Measurements from ENCODE around the gene EFEMP2.

The EFEMP2 gene

GRCh38 chr11:65821107-65821506, 51.5 kb downstream of the EFEMP2 start:
- no peak for DNase-seq

GRCh38 chr11:65817835-65818680, 54.5 kb downstream of the EFEMP2 start:
- DNase-seq: peak; percentile 98

- DNase-seq: no peak
Observed at GRCh38 chr11:65817312-65817834, 55.2 kb downstream of the EFEMP2 start.

- no peak for DNase-seq
Observed at GRCh38 chr11:65816696-65817095, 55.9 kb downstream of the EFEMP2 start.

Data from CD4-positive, alpha-beta T cell treated with Interleukin-17A for 4 hours (primary cell).